Lower lobe of right lung (tissue), 2 donors: Measurements from ENCODE around the gene CEMIP. TPM values are rescaled to one million over a fixed set of nuclear protein-coding genes. Genes with fewer than 3 reads are reported as not detected.

Source experiments
- ATAC-seq, 2 donors: fragments of 200-7000 bp; cut with Tn5 transposase; one replicate each; pipeline ENCODE4 v1.9.1; 2020 to 2022; ENCODE audit warnings: mild to moderate bottlenecking in 2 of 2, moderate library complexity in 2 of 2
- DNase-seq: peaks from one replicate; pipeline ENCODE4 v3.0.0-alpha.2; 2020
- H3K27ac ChIP-seq: fragments of 200-600 bp; one replicate; pipeline ENCODE4 v1.8.0; 2022
- H3K27me3 ChIP-seq: fragments of 200-600 bp; one replicate; pipeline ENCODE4 v1.8.0; 2022; ENCODE audit warnings: low read depth
- H3K36me3 ChIP-seq: fragments of 200-600 bp; one replicate; pipeline ENCODE4 v1.8.0; 2022; ENCODE audit warnings: mild to moderate bottlenecking
- H3K4me1 ChIP-seq: fragments of 200-600 bp; one replicate; pipeline ENCODE4 v1.8.0; 2022
- H3K4me3 ChIP-seq: fragments of 200-600 bp; one replicate; pipeline ENCODE4 v1.8.0; 2022; ENCODE audit warnings: mild to moderate bottlenecking
- H3K9me3 ChIP-seq: fragments of 200-600 bp; one replicate; pipeline ENCODE4 v1.8.0; 2022
- intact Hi-C: fragments of 100-400 bp; cut with DNase I; formaldehyde crosslinking; loops from one replicate; pipeline ENCODE4 v1.11.0; 2022
- total RNA-seq: library from RNA; stranded (reverse); fragmentation: NEBNext Ultra II Directional; extraction: Animal tissue kit (Norgen Biotek cat#: 25700); gene quantifications from one replicate; pipeline ENCODE4 v1.2.1, GENCODE V29; 2021
- TF ChIP-seq, protein P1 (sequence below): fragments of 200-600 bp; IDR thresholded peaks from one replicate; pipeline ENCODE4 v1.8.0; 2022; ENCODE audit warnings: antibody characterized with exemption, mild to moderate bottlenecking
- donor health status: DM: no; HTN: yes; CAD: no; lungs with severe emphysema.

CEMIP gene
- total RNA-seq, 1 donor from 2014 or later, result 7.3 TPM

- TF ChIP-seq, protein P1, sequence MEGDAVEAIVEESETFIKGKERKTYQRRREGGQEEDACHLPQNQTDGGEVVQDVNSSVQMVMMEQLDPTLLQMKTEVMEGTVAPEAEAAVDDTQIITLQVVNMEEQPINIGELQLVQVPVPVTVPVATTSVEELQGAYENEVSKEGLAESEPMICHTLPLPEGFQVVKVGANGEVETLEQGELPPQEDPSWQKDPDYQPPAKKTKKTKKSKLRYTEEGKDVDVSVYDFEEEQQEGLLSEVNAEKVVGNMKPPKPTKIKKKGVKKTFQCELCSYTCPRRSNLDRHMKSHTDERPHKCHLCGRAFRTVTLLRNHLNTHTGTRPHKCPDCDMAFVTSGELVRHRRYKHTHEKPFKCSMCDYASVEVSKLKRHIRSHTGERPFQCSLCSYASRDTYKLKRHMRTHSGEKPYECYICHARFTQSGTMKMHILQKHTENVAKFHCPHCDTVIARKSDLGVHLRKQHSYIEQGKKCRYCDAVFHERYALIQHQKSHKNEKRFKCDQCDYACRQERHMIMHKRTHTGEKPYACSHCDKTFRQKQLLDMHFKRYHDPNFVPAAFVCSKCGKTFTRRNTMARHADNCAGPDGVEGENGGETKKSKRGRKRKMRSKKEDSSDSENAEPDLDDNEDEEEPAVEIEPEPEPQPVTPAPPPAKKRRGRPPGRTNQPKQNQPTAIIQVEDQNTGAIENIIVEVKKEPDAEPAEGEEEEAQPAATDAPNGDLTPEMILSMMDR, result no peak
- Histone ChIP-seq H3K27ac (peak overlapping the region; percentile 37), H3K9me3 (no peaks in the 10 kb centered on the region), H3K27me3 (no peaks in the 10 kb centered on the region), H3K4me3 (no peak overlapping the region), H3K36me3 (no peaks in the 10 kb centered on the region), H3K4me1 (peaks cover 16% of the 10 kb centered on the region)
- intact Hi-C loops, result no loop called here
- no peak for ATAC-seq
- no peak for DNase-seq
These were observed 45.7 kb upstream of the CEMIP start for GRCh38 chr15:80733460-80733859.

DNA sequence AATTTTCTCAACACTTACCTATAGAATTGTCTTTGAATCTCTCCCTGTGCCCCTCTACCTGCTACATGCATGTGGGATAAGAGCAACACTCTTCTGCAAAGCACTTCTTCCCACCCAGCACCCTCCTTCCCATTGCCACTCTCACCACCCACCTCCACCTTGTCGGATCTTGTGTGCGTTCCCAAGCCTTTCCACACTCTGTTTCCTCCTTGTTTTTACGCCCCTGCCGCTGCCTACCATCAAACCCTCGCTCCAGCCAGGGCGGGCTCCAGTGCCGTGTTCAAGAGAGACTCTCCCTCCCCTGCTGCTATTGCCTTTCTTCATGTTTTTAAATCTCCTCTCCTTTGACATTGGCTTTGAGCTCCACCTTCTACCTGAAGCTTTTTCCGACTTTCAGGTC lies 43.8 kb upstream of the CEMIP start:
- intact Hi-C loops, result no loop called here
- no peak for ATAC-seq
- Histone ChIP-seq H3K27me3 (no peaks in the 10 kb centered on the region), H3K27ac (no peak overlapping the region), H3K9me3 (no peaks in the 10 kb centered on the region), H3K4me1 (peaks cover 16% of the 10 kb centered on the region), H3K36me3 (no peaks in the 10 kb centered on the region), H3K4me3 (no peak overlapping the region)
- no peak for DNase-seq
- TF ChIP-seq, protein P1, result no peak

DNA sequence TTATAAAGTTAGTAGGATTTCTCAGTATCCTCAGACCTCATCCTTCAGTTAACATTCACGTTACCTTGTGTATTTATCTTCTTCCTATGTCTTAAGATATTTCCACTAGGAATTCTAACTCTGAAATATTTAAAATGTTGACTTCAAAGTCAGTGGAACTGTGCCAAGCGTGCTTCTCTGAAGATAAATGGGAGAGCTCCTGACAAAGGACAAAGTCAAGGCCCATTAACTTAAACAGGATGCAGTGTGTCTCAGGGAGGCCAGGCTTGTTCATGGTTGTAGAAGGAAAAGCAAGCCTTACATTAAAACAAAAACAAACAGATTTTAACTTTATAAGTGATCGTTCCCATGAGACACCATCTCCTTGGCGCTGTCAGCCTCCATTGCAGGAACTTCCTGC lies 42.6 kb upstream of the CEMIP start:
- DNase-seq (no peak), ATAC-seq (no peak)
- peaks cover 18% of the 10 kb centered on the region for H3K4me1 ChIP-seq
- H3K36me3 ChIP-seq, result no peaks in the 10 kb centered on the region
- H3K4me3 ChIP-seq, result no peak overlapping the region
- intact Hi-C loops, result no loop called here
- TF ChIP-seq, protein P1, result no peak
- H3K27ac ChIP-seq, result no peak overlapping the region
- no peaks in the 10 kb centered on the region for H3K9me3 ChIP-seq
- no peaks in the 10 kb centered on the region for H3K27me3 ChIP-seq

DNA sequence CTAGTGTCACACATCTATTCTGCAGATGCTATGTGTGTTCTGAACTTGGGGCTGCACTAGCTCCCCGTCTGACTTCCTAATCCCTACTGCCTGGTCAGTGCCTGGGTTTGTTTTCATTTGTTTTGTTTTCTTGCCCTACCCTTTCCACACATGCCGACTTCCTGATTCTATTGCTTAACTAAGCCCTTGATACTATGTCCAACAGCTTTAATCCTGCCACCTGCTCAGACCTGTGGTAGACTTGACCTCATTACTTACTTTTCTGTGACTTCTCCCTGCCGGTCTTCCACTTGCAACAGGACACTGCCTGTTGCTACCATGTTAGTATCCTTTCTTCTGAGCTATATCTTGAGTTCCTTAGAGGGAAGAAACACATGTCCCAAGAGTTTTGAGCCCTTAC lies 39.3 kb upstream of the CEMIP start:
- H3K9me3 ChIP-seq, result no peaks in the 10 kb centered on the region
- intact Hi-C loops, result no loop called here
- TF ChIP-seq, protein P1, result no peak
- H3K27ac ChIP-seq, result no peak overlapping the region
- H3K27me3 ChIP-seq, result no peaks in the 10 kb centered on the region
- no peak for DNase-seq
- H3K4me1 ChIP-seq, result peaks cover 43% of the 10 kb centered on the region
- peak; percentile 70 to 84 for ATAC-seq
- no peaks in the 10 kb centered on the region for H3K36me3 ChIP-seq
- H3K4me3 ChIP-seq, result no peak overlapping the region

- intact Hi-C loops, result no loop called here
- TF ChIP-seq, protein P1, result no peak
- ATAC-seq (no peak), DNase-seq (no peak)
- peaks cover 40% of the 10 kb centered on the region for H3K4me1 ChIP-seq
- no peak overlapping the region for H3K27ac ChIP-seq
- H3K27me3 ChIP-seq, result no peaks in the 10 kb centered on the region
- H3K9me3 ChIP-seq, result no peaks in the 10 kb centered on the region
- no peak overlapping the region for H3K4me3 ChIP-seq
- no peaks in the 10 kb centered on the region for H3K36me3 ChIP-seq
These were observed 37.1 kb upstream of the CEMIP start for GRCh38 chr15:80742081-80742480.
